ENCODE measurements around the gene ZNF100.

- TF ChIP-seq POLR2A (IDR thresholded peaks at IDR 0.05; ENCODE audit: extremely low read depth, insufficient read length), result no peak
- no peak for TF ChIP-seq CTCF (IDR thresholded peaks at IDR 0.05; ENCODE audit: low read depth, low read length)
- no peak for TF ChIP-seq MAX (IDR thresholded peaks at IDR 0.05; ENCODE audit: low read depth, low read length)
- TF ChIP-seq MYC (IDR thresholded peaks at IDR 0.05; ENCODE audit: low read depth, low read length), result no peak
Measured at GRCh38 chr19:21674454-21674853, 92.9 kb downstream of the ZNF100 start.
